GM20431 (cell line): ENCODE results near the gene VEGFC.

ENCODE experiments used
- in situ Hi-C: fragments of 300-500 bp; cut with MseI, MboI; formaldehyde crosslinking; loops from one replicate; pipeline ENCODE4 v1.15.0; 2020; ENCODE audit warnings: low sequenced_read_pairs; ENCODE audit not compliant: unreplicated experiment

The VEGFC gene, protein sequence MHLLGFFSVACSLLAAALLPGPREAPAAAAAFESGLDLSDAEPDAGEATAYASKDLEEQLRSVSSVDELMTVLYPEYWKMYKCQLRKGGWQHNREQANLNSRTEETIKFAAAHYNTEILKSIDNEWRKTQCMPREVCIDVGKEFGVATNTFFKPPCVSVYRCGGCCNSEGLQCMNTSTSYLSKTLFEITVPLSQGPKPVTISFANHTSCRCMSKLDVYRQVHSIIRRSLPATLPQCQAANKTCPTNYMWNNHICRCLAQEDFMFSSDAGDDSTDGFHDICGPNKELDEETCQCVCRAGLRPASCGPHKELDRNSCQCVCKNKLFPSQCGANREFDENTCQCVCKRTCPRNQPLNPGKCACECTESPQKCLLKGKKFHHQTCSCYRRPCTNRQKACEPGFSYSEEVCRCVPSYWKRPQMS

DNA sequence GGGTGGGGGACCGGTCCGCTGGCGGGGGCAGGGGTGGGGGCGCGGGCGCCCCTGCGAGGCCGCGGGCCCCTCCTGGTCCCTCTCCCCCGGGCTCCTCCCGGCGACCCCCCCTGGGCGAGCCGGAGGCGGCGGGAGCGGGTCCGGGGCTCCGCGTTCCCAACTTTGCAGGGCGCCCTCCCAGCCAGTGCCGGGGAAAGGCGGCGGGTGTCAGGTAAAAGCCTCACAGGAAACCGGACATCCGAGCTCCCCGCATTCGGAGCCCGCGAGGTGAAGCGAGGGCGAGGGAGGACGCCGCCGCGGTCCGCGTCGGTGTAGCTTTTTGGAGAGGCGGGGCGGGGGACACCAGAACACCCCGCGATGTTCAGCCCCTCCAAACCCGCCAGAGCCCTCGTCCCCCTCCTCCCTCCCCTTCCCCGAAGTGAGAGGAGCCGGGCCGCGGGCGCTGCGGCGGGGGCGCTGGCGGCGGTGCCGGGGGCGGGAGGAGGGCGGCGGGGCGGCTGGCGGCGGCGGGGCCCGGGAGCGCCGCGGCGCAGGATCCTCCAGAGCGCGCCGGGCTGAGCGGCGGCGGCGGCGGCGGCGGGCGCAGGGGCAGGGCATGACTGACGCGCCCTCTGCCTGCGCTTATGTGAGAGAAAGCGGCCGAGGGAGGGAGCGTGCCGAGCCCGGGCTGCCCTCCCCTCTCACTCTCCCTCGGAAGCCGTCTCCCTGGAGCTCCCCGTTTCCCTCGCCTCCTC lies at the start of gene VEGFC:
Gene VEGFC (minus strand): TSS at position 597 of the 734 bp plus-strand sequence. CDS start 611 bp downstream, outside the sequence.
- in situ Hi-C loops: loop anchor here (25.0 kb wide), 2 partner anchors 245 to 405 kb away; no protein-coding TSS in a partner anchor

DNA sequence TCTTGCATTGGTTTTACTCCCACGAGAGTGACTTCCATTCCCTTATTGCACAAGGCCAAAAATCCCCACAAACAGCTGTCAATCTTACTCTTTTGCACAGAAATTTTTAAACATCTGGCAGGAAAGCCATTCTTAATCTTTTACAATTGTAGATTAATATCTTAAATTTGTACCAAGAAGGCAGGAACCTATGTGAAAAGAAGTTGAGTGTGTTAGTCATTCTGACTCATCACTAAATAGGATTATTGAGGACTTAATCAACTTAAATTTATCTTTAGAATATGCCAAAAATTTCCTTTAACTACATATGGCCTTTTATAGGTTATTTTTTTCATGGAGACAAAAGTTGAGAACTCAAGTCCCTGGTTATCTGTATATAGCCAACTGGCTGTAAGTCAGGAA lies 49.0 kb upstream of the VEGFC start:
- in situ Hi-C loops: no loop called here

DNA sequence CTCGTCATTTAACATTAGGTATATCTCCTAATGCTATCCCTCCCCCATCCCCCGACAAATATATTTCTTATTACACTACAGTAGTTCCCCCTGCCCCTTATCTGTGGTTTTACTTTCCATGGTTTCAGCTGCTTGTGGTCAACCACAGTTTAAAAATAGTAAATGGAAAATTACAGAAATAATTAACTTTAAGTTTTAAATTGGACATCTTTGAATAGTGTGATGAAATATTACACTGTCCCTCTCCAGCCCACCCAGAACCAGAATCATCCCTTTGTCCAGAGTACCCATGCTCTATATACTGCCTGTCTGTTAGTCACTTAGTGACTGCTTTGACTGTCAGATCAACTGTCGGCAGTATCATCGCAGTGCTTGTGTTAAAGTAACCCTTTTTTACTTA lies 47.4 kb upstream of the VEGFC start:
- in situ Hi-C loops: no loop called here

DNA sequence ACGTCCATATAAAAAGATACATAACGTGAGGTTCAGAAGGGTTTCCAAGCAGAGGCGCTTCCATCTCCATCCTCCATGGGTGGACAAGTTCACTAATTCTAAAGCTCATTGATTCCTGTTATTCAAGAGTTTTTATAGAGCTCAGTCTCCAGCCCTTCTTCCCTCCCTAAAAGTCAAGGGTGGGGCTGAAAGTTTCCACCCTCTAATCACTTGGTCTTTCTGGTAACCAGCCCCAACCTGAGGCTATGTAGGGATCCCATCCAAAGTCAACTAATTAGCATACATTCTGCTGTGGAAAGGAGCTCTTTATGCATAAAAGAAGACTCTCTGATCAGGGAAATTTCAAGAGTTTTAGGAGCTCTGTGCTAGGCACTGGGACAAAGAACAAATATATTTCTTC lies 46.9 kb upstream of the VEGFC start:
- in situ Hi-C loops: no loop called here

DNA sequence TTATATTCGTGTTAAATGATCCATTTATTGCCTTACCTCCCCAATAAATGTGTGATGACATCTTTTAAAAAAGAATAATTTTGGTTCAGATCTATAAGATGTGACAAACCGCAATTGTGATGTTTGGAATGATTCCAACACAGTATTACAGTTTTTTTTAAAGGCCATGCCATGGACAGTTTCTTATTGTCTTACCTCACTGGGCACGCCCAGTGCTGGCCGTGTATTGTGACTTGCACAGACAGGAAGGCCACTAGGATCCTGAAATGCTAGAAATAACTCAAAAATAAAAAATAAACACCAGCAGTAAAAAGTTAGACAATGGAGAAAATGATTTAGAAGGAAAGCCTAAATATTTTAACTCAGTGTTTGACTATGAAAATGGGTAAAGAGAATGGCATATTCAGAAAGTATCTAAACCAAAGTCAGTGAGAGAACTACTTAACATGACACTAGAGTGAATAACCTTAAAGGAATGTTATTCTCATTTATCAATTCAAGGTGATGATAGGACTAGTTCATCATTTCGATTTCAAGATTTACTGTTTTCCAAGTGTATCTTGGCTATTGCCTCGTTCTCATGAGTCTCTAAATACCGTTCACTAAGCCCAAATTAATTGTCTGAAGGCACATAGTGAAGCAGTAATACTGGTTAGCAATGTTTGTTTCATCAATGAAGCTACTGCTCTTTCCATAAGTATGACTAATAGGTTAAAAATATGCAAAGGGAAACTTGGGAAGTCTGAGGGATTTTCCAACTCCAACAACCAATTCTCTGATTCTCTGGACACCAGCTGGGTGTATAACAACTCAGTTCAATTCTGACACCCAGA lies 46.1 kb upstream of the VEGFC start:
- in situ Hi-C loops: no loop called here

DNA sequence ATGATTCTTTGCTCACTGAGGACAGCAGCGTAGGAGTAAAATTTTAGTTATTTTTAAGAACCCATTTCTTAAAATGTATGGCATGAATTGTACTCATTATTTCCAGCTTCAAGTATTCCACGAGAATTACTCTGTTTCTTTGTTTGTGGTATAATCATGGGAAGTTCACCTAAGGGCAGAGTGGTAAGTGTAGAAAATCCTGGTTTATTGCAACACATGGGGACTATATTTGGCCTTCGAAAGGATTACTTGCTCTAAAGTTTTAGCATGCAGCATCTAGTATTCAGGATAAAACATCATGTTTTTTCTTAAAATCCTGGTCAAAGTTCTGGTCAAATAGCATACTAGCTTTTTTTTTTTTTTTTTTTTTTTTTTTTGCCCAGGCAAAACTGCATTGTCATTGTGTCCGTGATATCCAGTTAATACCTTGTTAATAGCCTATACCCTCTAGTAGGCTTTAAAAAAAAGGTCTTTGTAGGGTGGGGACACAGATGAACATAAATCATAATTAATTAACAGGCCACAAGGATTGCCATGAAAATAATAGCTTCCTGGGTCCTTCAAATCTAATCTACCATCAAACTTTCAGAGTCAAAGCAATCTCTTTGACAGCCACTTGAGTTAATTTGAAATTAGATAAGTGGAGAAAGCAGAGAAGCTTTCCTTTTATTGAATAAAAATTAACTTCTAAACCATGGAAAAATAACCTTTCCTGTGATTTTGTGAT lies 44.6 kb upstream of the VEGFC start:
- in situ Hi-C loops: no loop called here

DNA sequence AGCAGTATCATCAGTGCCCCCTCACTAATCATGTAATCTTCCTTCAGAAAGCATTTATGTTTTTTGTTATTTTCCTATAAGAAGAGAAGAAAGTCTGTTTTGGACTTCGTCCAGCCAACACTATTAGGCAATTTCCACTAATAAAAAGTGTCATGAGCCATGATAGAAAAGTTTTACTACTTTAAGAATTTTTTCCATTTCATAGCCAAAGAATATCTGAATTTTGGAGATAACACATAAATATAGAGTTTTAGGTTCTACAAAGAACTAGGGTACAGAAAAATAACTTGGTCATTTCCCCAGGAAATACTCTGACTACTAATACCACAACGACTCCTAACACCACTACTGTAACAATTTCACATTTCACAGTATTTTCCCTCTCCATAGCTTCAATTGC lies 41.8 kb upstream of the VEGFC start:
- in situ Hi-C loops: no loop called here

DNA sequence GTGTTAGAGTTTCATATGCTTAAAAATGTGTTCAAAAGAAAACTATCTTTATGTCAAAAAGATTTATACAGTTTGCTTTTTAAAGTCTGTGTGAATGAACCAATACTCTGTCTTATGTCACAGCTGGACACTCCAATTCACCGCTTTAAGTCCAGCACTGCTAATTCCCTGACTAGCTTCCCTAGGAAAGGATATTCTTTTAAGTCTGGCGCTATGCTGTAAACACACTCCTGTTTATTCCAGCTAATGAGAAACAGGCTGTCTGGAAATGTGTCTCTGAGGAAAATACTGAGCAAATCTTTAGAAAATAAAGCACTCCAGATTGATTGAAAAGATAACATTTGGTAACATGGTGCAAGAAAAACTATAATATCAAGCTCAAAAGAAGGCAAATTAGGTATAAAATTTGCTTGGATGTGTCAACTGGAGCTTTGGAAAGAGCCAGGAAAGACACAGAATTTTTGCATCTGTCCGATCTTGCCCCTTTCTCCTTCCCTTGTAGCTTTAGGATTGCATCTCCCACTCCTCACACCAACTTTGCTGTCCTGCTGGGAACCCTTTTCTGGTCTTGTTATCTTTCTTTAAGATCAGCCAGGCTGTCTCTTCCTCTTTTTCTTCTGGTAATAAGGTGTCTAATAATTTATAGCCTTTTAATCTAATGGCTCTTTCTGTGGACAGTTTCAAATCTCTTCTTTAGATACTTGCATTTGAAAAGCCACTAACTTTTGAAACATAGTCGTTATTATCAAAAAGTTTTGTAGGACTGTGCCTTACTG lies 40.9 kb upstream of the VEGFC start:
- in situ Hi-C loops: no loop called here

DNA sequence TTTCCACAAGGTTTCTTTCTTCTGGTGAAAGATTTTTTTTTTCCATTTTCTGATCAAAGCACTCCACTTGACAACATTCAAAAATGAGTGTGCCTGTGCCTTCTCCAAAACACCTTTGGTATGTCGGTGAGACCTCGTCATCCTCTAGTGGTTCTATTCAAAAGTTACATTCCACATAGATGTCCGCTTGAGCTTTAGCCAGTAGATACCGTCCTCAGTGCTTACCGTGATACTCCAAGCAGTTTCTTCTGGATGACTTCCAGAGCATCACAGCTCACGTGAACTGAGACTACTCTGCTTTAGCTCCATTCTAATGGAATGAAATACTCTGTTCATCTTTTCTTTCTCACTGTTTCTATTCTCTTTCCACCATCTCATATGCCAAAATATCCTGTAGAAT lies 38.2 kb upstream of the VEGFC start:
- in situ Hi-C loops: no loop called here

DNA sequence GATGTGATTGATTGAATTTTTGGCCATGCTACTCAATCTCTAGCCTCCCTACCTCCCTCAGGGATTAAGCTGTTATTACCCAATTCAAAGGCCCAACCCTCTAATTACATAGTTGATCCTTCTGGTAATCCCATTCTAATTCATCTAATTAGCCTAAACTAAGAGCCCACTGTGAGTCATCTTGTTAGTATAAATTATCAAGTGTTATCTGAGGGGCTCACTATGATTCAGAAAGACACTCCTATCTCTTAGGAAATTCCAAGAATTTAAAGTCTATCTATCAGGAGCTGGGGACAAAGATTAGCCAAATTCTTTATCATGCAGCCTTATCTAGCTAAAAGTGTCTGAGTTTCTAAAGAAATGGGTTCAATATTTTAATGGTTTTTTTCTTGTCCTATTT lies 32.9 kb upstream of the VEGFC start:
- in situ Hi-C loops: no loop called here

DNA sequence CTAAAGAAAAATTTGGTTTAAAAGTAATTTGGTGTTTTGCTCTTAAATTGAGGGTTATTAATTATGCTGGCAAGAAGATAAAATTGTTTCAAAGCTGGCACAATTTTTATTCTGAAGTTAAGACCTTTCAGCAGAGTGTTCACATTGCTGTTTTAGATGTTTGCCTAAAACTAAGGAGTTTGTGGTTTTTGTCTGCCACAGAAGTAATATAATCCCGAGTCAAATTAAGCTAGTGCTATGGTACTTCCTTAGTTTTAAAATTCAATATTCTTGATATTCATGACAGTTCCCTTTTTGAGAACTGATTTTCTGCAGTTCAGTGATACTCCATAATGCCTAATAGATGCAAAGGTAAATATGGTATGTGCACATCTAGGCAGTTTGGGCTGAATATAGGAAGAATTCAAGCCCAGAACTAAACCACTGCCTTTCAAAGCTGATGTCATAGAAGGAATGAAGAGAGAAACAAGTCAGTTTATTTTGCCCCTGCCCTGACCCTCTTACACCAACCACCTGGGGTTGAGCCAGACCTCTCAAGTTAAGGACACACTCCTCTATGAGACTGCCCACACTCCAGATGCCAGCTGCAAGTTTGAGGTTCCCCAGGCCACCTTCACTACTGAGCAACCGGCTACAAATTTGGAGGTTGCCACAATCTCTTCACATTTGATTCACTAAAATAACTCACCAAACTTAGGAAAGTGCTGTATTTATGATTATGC lies 32.1 kb upstream of the VEGFC start:
- in situ Hi-C loops: no loop called here

DNA sequence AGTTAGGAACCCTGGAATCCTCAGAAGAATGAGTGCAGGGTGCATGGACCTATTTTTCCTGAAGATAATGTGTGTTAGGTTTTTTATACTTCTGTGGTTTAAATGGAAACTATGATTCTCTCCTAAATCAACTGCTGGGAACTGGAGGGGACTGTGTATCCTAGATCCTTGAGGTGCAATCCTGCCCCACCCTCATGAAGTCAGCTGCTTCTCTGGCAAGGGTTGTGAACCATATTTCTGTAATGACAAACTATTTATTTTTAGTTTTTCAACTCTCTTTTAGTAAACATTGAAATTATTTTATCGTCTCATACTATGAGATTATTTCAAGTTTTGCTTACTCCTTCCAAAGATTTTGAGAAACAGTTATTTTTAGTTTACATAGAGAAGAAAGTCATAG lies 25.8 kb upstream of the VEGFC start:
- in situ Hi-C loops: no loop called here

DNA sequence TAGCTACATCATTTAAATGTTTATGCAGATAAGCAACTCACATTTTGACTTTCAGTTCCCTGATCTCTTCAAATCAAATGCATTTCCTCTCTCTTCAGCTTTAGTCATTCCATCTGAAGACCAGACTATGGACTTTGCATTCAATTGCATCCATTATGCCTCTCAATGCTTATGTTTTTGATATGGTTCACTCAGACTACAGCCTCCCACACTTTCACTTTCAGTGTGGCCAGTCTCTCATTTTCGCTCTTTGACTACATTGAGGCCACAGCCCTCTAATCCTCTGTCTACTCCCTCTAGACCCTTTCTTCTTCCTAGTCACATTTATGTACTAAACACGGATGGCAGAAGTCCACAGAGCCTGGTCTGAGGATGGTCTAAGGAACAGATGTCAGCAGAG lies 24.5 kb upstream of the VEGFC start:
- in situ Hi-C loops: no loop called here

DNA sequence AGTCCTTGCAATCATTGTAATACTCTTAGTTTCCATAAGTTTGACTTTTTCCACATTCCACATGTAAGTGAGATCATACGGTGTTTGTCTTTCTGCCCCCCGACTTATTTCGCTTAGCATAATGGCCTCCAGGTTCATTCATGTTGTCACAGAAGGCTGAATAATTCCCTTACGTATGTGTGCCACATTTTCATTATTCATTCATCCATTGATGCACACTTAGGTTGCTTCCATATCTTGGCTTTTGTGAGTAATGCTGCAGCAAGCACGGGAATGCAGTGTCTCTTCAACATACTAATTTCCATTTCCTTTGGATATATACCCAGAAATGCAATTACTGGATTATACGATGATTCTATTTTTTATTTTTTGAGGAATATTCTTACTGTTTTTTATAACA lies 22.0 kb upstream of the VEGFC start:
- in situ Hi-C loops: no loop called here

DNA sequence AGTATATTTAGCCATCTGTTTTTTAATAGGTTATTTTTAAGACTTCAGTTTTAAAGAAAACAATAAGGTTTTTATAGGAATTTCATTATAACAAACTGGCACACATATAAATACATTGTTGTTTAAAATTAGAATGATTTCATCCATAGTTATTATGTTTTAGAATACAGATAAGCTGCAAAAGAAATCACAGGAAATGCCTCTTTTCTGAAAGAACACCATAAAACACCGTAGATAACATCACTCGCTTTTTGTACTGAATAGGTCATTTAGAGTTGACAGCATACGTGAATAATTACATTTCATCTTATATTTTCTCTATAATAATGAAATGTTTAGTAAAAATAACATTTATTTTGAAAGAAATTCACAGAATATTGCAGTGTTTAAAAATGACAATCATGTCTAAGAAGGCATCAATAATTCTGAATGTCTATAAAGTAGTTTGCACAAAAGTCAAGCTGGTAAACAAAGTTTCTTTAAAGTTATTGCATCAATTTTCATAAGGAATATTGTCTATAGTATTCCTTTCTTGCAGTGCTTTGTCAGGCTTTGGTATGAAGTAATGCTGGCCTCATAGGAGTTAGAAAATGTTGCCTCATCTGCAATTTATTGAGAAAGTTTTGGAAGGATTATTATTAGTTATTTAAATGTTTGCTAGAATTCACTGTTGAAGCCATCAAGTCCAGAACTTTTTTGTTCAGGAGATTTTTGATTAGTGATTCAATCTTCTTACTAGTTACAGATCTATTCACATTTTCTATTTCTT lies 17.9 kb upstream of the VEGFC start:
- in situ Hi-C loops: no loop called here

DNA sequence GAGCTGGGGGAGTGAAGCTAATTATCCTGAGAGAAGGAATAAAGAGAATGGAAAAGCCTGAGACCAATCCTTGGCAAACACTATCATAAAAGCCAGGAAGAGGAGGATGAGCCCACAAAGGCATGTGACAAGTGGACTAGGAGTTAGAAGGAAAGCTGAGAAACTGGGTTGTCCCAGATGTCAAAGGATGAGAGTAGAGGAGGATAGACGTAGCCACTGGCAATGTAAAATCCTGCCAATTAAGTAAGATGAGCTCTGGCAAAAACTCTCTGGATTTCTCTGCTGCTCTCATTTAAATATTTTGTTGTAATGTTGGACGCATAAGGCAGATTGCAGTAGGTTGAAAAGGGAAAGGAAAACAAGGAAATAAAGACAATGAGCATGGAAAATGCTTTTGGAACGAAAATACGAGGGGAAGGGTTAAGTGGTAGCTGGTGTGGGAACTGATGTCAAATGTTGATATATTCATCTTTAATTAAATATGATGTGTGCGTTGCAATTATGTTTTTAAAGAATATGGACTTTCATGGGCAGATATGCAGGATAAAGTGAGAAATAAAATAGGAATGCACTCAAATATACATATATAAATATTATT lies 14.2 kb upstream of the VEGFC start:
- in situ Hi-C loops: no loop called here

DNA sequence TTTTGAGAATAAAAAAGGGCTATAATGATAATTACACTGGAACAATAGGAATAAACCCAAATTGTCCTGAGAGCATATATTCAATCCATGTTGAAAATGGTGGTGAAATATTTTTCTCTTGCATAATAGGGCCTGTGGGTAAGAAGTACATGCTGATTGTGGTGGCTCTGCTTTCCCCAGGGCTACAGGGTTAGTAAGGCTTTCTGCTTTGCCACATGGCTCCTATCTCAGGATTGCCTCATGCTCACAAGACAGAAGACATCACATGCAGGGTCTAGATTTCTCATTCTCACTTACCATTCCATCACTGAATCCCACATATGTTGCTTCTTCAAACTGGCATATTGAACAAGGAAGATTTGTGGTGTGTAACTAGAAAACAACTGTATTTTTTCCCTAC lies 12.4 kb upstream of the VEGFC start:
- in situ Hi-C loops: no loop called here
